KG1 (cell line): ENCODE measurements around the gene HGF.

Experiments used
- DNase-seq: peaks from one replicate; lab custom pipeline; 2025; lab: John Stamatoyannopoulos, UW

HGF gene

DNA sequence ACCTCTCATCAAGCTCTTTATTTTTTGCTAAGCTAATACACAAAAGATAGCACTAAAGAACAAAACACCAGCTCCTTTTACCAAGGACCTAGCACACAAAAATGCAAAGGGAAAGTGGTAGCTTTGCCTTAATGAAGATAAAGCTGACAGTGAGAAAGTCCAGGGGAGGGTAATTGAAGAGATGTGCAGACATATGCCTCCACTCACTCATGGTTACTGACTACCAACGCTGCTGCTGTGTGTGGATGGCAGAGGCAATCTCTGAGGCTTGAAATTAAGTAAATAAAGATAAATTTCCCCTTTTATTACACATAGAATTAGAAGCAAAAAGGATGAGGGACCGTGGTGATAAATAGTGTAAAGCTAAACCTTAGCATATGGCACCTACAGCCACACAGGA is 87.0 kb downstream of the HGF start:
- no peak for DNase-seq

DNA sequence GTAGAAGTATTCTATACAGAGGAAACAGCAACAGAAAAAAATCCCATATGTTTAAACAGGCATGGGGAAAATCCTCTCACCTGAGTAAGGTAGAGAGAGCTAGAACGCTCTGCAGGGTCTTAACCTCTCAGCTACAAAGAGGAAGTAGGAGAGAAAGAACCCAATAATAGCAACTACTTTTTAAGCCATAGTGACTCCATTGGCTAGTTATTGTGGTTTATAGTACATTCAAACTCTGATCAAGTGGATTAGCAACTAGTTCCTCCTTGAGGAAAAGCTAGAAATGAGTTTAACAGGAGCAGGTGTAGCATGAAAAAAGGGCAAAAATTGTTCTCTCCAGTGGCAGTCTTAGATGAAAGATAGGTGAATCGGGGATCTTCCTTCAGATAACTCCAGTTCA is 89.7 kb downstream of the HGF start:
- no peak for DNase-seq

DNA sequence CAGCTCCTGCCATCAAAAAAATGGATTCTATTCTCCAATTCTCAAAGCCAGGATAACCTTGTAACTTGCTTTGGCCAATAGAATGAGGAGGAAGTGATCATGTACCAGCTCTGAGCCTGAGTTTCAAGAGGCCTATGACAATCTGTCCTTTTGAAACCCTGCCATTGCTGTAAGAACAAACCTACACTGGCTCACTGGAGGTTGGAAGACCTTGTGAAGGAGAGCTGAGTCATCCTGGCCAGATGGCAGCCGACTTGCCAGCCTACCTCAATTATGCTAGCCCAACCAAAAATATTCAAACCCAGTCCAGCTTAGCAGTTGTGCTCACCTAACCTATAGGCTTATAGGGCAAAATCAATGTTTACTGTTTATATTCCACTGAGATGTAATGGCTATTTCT is 93.0 kb downstream of the HGF start:
- DNase-seq: no peak

DNA sequence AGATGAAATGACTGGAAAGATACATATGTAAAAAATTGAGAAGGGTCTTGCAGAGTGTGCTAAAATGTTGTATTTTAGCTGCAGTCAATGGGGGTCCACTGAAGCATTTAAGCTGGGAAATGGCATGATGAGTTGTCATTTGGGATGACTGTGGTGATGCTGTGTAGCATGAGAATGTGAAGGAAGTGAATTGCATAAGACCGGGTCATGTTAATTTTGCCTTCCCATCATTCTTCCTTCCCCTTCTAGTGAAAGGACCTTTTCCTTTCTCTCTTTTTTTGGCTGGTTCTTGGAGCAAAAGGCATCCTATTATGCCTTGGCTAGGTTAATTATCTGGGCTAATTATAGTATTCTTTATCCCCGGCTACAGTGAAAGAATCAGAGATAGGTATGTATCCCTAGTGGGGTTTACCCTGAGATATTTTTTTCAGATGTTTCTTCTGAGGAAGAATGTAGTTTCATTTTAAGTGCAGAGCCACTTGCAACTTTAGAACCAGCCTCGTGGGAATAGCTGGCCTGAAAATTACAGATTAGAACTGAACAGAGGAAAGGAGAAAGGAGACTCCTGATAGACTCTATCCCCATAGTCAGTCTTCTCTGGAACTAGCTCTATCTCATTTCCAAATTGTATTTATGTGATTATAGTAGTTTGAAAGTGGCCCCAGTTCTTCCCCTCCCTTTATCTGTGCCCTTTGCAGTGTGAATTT is 93.6 kb downstream of the HGF start:
- no peak for DNase-seq

DNA sequence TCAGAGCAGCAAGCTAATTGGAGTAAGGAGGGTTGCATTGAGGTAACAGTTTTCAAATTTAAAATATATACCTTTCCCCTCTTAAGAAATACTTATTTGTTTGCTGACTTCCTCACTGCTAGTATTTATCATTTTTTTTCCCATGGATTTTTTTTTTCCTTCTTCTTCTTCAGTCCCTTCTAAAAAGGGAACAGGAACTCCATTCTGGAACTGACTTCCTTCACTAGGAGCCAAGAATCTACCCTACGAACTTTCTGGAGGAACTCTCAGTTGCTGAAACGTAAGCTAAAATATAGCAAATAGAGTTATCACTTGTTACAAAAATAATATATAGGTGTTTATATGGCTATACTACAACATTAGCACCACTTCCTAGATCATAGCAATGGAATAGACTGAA is 95.4 kb downstream of the HGF start:
- no peak for DNase-seq

DNA sequence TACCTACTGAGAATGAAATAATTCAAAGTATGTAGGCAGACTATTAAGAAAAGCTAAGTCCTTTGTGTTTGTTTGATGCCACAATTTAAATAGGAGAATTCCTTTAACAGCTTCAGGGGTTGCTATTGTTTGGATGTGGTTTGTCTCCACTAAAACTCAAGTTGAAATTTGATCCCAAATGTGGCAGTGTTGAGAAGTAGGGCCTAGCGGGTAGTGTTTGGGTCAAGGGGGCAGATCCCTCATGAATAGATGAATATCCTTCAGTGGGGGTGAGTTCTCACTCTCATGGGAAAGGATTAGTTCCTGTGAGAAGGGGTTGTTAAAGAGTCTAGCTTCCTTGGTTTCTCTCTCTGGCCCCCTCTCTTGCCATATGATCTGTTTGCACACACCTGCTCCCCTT is 97.0 kb downstream of the HGF start:
- DNase-seq: no peak

DNA sequence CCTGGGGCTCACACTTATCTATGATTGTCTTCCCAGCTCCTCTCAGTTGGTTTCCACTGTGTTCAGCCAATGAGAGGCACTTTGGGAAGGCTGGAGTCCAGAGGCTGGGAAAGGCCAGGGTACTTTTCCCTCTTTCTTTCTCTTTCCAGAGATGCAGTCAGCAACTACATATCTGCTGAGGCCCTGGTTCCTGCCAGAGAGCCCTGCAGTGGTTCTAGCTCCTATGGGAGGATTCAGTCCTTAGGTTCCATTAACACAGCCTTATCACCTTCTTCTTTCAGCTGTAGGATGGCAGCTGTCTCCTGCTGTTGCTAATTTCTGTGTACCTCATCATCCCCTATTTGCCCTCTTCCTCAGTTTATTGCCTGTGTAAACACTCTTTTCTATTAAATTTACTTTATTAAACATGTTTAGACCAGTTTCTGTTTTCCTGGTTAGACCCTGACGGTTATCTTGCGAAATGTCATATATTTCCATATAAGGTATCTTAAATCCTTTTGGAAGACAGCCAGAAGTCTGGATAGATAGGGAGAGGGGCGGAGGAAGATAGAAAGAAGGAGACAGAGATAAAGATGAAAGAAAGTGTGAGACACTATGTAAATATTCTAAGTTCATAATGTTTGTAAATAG is 100.3 kb downstream of the HGF start:
- DNase-seq: no peak

DNA sequence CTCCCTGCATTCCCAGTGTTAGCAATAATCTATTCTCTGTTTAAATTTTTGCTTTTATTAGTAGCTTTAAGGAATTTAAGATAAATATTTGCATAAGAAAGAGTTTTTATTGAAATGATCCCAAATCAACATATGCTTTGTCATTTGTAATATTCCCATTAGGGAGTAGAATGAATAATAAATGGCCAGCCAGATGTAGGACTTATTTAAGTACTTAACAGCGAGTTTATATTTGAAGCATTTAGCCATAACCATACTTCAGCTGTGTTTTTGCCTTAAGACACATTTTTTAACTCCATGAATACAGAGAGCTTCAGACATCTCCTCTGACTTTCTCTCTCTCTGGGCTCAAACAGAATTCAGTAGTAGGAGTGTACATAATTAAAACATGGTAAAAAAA is 103.6 kb downstream of the HGF start:
- DNase-seq: no peak

DNA sequence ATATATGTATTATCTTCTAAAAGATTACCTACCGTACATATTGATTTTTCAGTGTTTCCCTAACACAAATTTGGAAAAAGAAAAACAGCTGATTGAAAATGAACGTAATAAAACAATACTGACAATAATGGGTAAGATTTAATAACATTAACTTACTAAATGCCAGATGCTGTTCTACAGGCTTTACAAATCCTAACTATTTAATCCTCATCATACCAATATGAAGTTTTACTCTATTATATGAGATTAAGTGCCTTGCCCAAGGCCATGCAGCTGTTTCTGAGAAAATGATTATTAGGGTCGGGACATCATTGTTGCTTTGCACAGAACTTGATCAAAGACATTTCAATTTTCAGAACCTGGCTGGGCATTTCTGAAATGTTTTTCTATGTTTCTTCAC is 104.6 kb downstream of the HGF start:
- no peak for DNase-seq

DNA sequence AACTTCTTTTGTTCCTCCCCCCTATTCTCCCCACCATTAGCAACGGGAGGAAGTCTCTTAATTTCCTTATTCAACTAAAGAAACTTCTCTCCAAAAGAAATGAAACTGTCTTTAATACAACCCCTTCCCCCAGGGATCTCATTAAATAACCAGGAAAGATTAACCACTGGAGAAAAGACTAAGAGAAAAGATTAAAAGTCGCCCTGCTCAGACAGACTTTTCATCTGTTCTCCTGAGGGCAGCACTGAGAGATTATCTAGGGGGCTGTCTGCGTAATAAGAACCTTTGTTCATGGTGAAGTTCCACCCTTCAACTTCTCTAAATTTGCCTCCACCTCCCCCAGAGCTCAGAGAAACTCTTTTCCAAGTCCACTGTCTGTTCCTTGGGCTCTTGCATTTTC is 105.5 kb downstream of the HGF start:
- no peak for DNase-seq

DNA sequence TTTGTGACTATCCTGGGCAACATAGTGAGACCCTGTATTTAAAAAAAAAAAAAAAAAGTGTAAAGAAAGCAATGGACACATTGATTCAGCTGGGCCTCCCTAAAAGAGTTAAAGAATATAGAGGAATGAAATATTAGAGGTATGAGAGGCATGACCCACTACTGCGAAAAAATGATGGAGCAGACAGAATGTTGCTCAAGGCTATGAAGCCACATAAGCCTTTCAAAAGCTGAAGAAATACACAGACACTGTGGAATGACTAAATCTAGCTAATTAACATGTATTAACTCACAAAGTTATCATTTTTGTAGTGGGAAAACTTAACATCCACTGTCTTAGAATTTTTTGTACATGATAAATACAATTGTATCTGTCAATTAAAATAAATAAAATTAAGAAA is 107.3 kb downstream of the HGF start:
- DNase-seq: no peak

DNA sequence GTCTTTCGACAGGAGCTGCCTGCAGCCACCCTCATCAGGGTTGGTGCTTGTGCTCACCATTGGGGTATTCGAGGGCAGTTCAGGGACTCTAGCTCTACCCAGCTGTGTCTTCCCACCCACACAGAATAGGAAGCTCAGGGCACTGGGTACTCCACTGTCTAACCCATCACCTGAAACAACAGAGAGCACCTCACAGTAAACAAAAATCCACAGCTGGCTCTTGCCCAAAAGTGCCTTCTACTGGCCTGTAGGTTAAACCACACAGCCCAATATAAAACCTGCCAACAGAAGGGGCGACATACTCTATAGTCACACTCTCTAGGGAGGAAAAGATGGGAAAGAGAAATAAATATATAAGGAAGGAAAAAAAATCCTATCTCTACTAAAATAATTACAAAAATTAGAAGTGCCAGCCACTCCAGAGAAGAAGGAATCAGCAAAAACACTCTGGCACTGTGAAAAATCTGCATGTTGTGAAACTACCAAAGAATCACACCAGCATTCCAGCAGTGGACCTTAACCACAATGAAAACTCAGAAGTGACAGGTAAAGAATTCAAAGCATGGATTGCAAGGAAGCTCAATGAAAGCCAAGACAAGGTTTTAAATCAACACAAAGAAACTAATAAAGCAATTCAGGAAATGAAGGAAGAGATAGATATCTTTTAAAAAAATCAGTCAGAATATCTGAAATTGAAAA is 110.0 kb downstream of the HGF start:
- DNase-seq: no peak

DNA sequence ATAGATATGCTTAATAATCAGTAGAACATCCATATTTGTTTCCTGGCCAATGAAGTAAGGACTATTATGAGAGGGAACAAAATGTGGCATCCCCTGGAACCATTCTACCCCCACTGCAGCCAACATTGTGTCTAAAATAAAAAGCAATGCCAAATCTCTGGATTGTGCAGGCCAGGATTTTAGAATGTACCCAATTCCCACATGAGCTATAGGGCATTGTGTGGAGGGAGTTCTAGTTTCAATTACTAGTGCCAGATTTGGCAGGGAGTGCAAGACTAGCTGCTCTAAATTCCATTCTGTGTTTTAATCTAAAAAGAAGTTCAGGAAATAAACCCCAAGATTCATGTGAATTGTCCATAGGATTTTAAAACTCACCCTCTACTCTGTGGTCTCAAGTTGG is 112.3 kb downstream of the HGF start:
- DNase-seq: no peak

DNA sequence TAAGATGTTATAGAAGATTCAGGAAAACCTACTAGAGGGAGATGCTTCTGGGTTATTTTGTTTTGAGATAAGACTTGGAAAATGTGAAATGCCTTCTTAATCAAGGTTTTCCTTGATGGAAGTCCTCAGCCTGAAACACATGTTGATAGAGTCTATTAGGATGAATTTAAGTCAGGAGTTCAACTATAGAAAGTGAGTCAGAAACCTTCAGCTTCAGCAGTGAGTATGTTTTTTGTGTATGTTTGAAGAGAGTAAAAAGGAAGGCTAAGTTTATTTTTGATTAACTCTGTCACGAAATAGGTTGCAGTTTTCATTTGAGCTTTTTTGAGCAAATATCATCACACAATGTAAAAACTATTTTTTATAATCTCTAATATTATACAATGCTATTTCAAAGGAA is 114.6 kb downstream of the HGF start:
- no peak for DNase-seq

DNA sequence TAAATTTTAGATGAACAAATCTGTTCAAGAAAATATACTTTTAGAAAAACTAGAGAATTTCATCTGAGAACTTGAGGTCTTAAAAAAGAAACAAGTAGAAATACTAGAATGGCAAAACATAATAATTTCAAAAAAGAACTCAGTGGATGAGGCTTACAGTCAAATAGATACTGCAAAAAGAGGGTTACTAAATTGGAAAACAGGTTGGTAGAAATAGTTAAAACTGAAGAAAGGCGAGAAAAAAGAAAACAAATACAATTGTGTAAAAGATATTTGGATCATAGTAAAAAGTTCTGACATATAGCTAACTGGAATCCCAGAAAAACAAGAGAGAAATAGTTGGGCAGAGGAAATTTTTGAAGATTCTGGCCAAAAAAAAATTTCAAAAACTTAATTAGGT is 117.6 kb downstream of the HGF start:
- DNase-seq: no peak
